Stimulated activated CD8-positive, alpha-beta memory T cell treated with anti-CD3 and anti-CD28 coated beads, Interleukin-4, amount 100 ng/mL, for 4 hours (primary cell): ENCODE measurements around the gene PNMA6A.
"Not testable (repeated sequence)": the region's sequence is repeated elsewhere in the genome, so short reads cannot be mapped to it uniquely, and the experiment has no call there.

Experiments used
- DNase-seq, 2 donors: peaks; one replicate each; pipeline ENCODE4 v3.0.0-alpha.2; 2020; ENCODE audit warnings: low read depth in 2 of 2, low spot score in 1 of 2

PNMA6A gene

DNA sequence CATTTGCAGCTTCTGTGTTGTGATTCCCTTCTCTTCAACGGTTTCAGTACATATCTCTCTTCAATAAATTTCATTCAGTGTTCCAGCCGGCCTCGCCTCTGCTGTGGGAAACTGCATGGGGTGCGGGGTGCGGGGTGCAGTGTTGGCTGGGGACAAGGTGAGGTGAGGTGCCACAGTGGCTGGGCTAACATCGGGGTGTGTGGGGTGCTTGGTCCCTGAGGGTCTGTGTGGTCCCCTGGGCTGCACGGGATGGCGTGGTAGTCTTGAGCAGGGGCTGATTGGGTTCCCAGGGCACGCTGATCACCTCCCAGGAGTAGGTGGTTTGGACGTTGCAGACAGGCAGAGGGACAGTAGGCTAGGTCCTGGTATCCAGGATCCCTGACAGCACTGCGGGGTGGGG is 2.7 kb downstream of the PNMA6A start:
- no peak for DNase-seq

DNA sequence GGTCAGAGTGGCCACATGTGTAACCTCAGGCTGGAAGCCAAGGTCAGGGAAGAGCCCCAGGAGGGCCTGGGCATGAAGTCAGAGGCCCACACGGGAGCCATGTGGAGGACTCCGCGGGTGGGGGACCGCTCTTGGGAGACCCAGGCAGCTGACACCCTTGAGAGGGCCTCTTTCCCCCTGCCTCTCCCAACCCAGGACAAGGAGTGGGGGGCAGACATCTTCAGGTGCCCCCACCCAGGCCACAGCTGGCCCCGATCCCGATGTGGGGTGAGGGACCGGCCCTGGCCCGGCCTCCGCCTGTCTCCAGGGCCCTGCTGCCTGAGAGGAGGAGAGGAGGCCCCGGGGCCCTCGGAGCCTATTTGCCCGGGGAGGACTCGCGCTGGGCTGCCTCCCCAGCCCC is 3.1 kb downstream of the PNMA6A start:
- DNase-seq, result no peak

DNA sequence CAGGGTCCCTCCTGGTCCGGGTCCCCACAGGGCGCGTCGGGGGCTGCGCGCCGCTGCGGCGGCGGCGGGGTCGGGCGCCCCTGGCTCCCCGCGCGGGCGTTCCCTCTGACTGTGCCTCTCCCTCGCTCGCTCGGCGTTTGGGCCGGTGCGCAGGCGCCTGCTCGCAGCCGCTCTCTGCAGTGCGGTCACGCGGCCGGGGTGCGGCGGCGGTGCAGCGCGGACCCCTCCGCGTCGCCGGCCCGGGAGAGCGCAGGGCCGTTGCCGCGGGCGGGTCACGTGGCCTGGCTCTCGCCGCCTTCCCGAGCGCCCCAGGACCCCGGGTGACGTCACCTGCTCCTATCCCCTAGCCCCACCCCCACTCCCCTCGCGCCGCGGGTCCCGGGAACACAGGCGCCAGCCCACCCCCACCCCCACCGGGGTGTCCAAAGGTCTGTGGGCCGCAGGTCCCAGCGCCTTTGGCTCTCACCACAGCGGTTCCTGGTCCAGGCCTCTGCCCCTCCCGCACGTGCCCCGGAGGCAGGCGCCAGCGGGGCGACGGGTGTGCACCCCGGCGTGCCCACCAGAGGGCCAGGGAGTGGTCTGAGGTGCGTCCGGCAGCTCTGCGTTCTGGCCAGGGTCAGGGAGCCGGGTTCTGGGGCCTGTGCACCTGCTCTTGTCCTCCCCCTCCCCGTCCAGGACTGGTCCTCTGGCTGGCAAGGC is 5.3 kb downstream of the PNMA6A start:
- not testable (repeated sequence) for DNase-seq

DNA sequence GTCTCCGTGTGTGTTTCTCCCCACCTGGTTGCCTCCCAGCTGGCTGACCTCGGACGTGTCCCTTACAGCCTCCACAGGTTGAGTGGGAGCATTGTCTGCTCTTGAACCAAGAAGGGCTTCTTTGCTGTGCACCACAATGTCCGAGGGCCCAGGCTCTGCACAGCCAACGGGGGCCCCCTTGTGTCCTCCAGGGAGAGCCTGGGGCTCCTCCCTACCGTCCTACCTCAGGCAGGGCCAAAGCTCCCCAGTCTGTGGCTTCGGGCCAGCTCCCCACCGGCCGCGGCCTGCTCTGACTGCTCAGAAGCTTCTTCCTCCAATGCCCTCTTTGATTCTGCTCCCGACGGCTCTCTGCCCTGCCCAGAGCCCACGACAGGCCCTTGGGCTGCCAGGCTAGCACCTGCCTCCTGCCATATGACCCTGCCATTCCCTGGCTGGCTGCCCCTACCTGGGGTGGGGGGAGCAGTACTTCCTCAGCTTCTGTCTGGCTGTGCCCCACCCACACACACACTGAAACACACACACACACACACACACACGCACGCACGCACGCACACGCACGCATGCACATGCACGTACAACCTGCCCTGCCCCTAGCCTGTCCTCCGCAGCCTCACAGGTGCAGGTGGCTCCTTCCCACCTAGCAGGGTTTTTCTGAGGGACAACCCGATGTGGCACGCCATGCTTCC is 11.1 kb downstream of the PNMA6A start:
- not testable (repeated sequence) for DNase-seq

DNA sequence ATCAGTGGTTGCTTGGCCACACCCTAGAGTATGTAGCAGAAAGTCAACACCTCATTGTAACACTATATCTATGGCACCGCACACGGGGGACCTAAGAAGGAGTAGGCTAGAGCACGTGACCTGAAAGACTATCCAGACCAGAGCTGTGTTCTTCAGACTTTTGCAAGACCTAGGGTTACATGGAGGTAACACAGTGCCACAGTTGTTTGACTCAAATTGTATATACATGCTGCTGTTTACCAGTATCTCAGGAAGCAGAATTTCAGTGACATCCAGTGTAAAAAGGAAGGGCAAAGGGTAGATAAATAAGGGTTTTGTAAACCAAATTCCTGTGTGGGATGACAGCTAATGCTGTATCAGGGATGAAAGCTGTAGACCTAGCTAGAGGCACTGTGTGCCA is 30.2 kb downstream of the PNMA6A start:
- DNase-seq, result no peak

DNA sequence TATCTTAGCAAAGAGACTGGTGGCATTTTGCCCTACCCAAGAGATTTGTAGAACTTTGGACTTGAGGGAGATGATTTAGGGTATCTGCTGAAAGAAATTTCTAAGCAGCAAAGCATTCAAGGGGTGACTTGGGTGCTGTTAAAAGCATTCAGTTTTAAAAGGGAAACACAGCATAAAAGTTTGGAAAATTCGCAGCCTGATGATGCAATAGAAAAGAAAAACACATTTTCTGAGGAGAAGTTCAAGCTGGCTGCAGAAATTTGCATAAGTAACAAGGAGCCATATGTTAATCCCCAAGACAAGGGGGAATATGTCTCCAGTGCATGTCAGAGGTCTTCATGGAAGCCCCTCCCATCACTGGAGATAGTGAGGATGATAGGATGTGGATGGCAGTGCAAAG is 32.7 kb downstream of the PNMA6A start:
- DNase-seq, result not testable (repeated sequence)

DNA sequence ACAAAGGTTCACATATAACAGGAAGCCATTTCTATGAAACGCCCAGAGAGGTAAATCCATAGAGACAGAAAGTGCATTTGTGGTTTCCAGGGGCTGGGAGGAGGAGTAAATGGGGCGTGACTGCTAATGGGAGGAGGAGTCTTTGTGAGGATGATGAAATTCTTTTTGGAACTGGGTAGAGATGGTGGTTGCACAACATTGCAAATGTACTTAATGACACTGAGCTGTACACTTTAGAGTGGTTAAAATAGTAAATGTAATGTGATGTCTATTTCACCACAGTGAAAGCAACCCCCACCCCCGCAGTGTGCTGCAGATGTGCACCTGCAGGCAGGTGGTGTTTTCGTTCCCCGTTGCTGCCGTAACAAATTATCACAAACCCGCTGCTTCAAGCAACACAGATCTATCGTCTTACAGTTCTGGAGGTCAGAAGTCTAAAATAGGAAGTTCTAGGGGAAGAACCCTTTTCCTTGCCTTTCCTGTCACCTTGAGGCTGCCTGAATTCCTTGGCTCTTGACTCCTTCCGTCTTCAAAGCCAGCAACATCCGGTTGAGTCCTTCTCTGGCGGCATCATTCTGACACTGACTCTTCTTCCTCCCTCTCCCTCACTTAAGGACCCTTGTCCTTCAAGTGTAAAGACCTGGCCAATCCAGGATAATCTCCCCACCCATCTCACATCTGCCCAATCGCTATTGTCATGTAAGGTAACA is 34.0 kb downstream of the PNMA6A start:
- DNase-seq, result not testable (repeated sequence)

DNA sequence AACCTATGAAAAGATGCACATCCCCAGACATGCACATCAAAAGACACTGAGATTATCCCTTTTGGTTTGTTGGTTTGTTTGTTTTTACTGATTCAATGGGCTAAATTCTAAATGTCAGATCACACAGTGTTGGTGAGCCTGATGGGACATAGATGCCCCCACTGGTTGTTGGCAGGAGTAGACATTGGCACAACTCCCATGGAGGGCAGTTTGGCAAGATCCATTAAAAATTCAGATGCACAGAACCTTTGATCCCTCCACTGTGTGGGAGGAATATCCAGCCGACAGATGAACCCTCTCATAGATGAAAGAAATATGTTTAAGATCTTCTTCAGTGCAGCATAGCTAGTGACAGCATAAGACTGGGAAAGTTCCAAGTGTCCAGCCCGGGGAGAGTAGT is 38.5 kb downstream of the PNMA6A start:
- not testable (repeated sequence) for DNase-seq

DNA sequence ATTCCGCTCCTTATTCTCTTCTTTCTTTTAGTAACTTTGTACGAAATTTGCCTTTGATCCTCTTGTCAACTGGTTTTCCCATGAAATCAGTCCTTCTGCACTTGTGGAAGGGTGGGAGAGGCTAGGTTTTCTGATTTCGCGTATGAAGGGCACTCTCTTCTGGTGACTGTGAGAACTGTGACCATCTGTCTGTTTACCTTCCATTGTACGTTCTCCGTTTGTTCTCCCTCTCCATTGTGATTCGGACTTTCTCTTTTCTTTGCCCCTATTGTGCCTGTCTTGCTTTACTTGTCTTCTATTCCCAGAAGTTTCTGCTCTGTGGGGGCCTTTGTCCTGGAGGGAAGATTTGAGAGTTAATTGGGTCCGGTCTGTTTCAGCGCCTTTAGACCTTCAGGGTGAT is 41.6 kb downstream of the PNMA6A start:
- DNase-seq, result not testable (repeated sequence)

DNA sequence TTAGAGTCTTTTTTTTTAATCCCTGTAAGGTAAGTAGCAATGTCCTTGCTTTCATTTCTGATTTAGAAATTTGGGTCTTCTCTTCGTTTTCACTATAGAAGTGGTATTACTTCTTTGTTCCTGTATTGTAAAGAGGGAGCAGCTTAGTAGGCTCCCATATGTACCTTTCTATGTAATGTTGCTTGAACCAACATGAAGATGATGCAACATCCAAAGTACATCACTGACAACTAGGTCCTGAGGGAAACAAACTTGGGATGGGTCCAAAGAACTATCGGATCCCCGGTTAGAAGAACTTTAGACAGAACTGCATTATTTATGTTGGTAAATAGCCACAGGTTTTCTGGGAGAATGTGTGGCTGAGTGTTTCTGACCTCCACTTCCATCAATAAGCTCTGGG is 45.5 kb downstream of the PNMA6A start:
- not testable (repeated sequence) for DNase-seq

DNA sequence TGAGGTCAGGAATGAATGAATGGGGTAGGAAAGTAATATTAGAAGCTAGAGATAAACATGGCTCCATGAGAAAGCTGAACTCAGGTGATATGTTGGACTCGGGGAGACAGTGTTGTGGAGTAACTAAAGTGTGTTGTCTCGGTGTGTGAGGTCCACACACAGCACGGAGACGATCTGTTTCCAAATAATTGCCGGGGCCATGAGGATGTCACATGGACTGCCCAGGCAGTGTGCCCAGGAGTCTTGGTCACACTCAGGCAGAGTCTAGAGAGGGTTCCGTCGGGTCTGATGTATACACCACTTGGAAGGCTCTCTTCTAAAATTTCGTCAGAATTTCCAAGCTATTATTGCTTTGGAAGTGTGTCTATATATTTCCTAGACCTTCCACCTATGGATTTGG is 48.0 kb downstream of the PNMA6A start:
- not testable (repeated sequence) for DNase-seq

DNA sequence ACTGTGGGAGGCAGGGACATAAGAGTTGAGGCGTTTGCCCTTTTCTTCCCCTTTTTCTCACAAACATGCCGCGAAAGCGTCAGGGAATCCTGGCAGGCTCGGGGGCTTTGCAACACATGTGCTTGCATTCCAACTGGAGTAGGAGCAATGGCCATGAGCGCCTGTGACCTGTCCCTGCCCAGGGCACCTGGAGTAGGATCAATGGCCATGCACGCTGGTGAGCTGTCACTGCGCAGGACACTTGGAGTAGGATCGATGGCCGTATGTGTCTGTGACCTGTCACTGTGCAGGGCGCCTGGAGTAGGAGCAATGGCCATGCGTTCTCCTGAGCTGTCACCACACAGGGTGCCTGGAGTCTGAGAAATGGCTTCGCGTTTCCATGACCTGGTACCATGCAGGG is 51.2 kb downstream of the PNMA6A start:
- not testable (repeated sequence) for DNase-seq
